GM23338 (cell line): ENCODE results near the gene ANKRD44. TPM values are rescaled to one million over a fixed set of nuclear protein-coding genes. Genes with fewer than 3 reads are reported as not detected.

Source experiments
- ATAC-seq: fragments of 200-7000 bp; cut with Tn5 transposase; 3 replicates; pipeline ENCODE4 v1.9.1; 2020
- DNase-seq: peaks from one replicate; pipeline ENCODE4 v3.0.0-alpha.2; 2015; ENCODE audit warnings: low spot score
- H2AFZ ChIP-seq: fragments of 200-600 bp; sonication (generic); 2 replicates; pipeline ENCODE4 v1.8.0; 2016; ENCODE audit warnings: antibody characterized with exemption, mild to moderate bottlenecking, moderate library complexity
- H3F3A ChIP-seq: fragments of 200-600 bp; sonication (generic); replicated peaks from 2 replicates; pipeline ENCODE4 v1.8.0; 2017; ENCODE audit warnings: antibody characterized with exemption, mixed run types, low read depth
- H3K27ac ChIP-seq: fragments of 200-600 bp; sonication (generic); 2 replicates; pipeline ENCODE4 v1.6.1; 2016; ENCODE audit warnings: low read depth
- H3K27me3 ChIP-seq: fragments of 200-600 bp; sonication (generic); 2 replicates; pipeline ENCODE4 v1.8.0; 2016; ENCODE audit warnings: mild to moderate bottlenecking, mixed run types, moderate library complexity; ENCODE audit not compliant: insufficient read depth
- H3K36me3 ChIP-seq: fragments of 200-600 bp; sonication (generic); 2 replicates; pipeline ENCODE4 v1.8.0; 2016; ENCODE audit warnings: mild to moderate bottlenecking; ENCODE audit not compliant: insufficient read depth
- H3K4me1 ChIP-seq: fragments of 200-600 bp; sonication (generic); 2 replicates; pipeline ENCODE4 v1.8.0; 2016; ENCODE audit warnings: mild to moderate bottlenecking, moderate library complexity; ENCODE audit not compliant: insufficient read depth
- H3K4me2 ChIP-seq: fragments of 200-600 bp; sonication (generic); 2 replicates; pipeline ENCODE4 v1.7.1; 2017; ENCODE audit warnings: mixed run types
- H3K4me3 ChIP-seq: fragments of 200-600 bp; sonication (generic); 2 replicates; pipeline ENCODE4 v1.6.1; 2016; ENCODE audit warnings: mixed run types
- H3K79me2 ChIP-seq: fragments of 200-600 bp; sonication (generic); replicated peaks from 2 replicates; pipeline ENCODE4 v1.8.0; 2017; ENCODE audit warnings: mild to moderate bottlenecking; ENCODE audit not compliant: insufficient read depth
- H3K9me2 ChIP-seq: fragments of 200-600 bp; sonication (generic); 2 replicates; pipeline ENCODE4 v1.8.0; 2017; ENCODE audit not compliant: insufficient read depth
- H4K20me1 ChIP-seq: fragments of 200-600 bp; sonication (generic); replicated peaks from 2 replicates; pipeline ENCODE4 v1.8.0; 2017; ENCODE audit warnings: mild to moderate bottlenecking; ENCODE audit not compliant: insufficient read depth
- H3K27ac Mint-ChIP-seq: 2 replicates; pipeline ENCODE4 v1.8.0; 2020; ENCODE audit warnings: inconsistent platforms, mild to moderate bottlenecking, moderate library complexity, mixed read lengths
- H3K27me3 Mint-ChIP-seq: 3 replicates; pipeline ENCODE4 v1.8.0; 2022; ENCODE audit warnings: low read depth, mild to moderate bottlenecking, moderate library complexity, mixed read lengths, inconsistent platforms; ENCODE audit not compliant: insufficient read depth, poor library complexity
- H3K36me3 Mint-ChIP-seq: 3 replicates; pipeline ENCODE4 v1.8.0; 2021; ENCODE audit warnings: low read depth, mild to moderate bottlenecking, inconsistent platforms, moderate library complexity, mixed read lengths
- H3K4me1 Mint-ChIP-seq: 3 replicates; pipeline ENCODE4 v1.8.0; 2020; ENCODE audit warnings: mild to moderate bottlenecking, inconsistent platforms, mixed read lengths
- H3K4me3 Mint-ChIP-seq: 3 replicates; pipeline ENCODE4 v1.8.0; 2021; ENCODE audit warnings: moderate library complexity, mild to moderate bottlenecking, inconsistent platforms, mixed read lengths
- H3K9me3 Mint-ChIP-seq: 3 replicates; pipeline ENCODE4 v1.8.0; 2020; ENCODE audit warnings: moderate library complexity, mild to moderate bottlenecking, inconsistent platforms, mixed read lengths
- CREB1 ChIP-seq: fragments of 250-450 bp; sonication (Bioruptor Pico); IDR thresholded peaks from 2 replicates; pipeline ENCODE4 v1.5.0; 2020; ENCODE audit warnings: low read depth, mild to moderate bottlenecking, moderate library complexity
- EZH2 ChIP-seq: fragments of 200-600 bp; sonication (generic); IDR thresholded peaks from one replicate; pipeline ENCODE4 v1.8.0; 2017; ENCODE audit warnings: antibody characterized with exemption, mild to moderate bottlenecking, low read depth; ENCODE audit not compliant: unreplicated experiment
- EZH2phosphoT487 ChIP-seq: fragments of 200-600 bp; sonication (generic); IDR thresholded peaks from one replicate; pipeline ENCODE4 v1.8.1; 2018; ENCODE audit warnings: antibody characterized with exemption; ENCODE audit not compliant: unreplicated experiment
- JUNB ChIP-seq: IDR thresholded peaks from one replicate; pipeline ENCODE4 v1.6.1; 2016; ENCODE audit warnings: antibody characterized with exemption; ENCODE audit not compliant: unreplicated experiment
- NANOG ChIP-seq: IDR thresholded peaks from 2 replicates; pipeline ENCODE4 v1.6.1; 2016; ENCODE audit warnings: antibody characterized with exemption, borderline replicate concordance
- POLR2AphosphoS5 ChIP-seq: IDR thresholded peaks from 2 replicates; pipeline ENCODE4 v1.6.1; 2016; ENCODE audit warnings: antibody characterized with exemption, low read depth
- REST ChIP-seq: IDR thresholded peaks from one replicate; pipeline ENCODE4 v1.6.1; 2018; ENCODE audit warnings: antibody characterized with exemption; ENCODE audit not compliant: unreplicated experiment
- STAT1 ChIP-seq: IDR thresholded peaks from one replicate; pipeline ENCODE4 v1.6.1; 2016; ENCODE audit warnings: antibody characterized with exemption; ENCODE audit not compliant: unreplicated experiment
- ZNF114 ChIP-seq: fragments of 250-450 bp; sonication (Bioruptor Pico); IDR thresholded peaks from 2 replicates; pipeline ENCODE4 v1.5.0; 2020; ENCODE audit warnings: mild to moderate bottlenecking, moderate library complexity
- ZNF331 ChIP-seq: fragments of 250-450 bp; sonication (Bioruptor Pico); IDR thresholded peaks from 2 replicates; pipeline ENCODE4 v1.5.0; 2020; ENCODE audit warnings: low read depth, mild to moderate bottlenecking, moderate library complexity
- polyA plus RNA-seq: library from polyadenylated mRNA; unstranded; fragments of >200 nt; fragmentation: Nextera tagmentation; extraction: Ambion mirVana; gene quantifications from 2 replicates; pipeline ENCODE4 v1.2.1, GENCODE V29; 2016
- total RNA-seq: library from RNA; depleted of rRNA; stranded (reverse); fragments of >200 nt; shearing (Covaris generic); gene quantifications from 2 replicates; pipeline ENCODE4 v1.2.3, GENCODE V29; 2014
- TF ChIP-seq, protein P1 (sequence below), 2 experiments: fragments of 200-600 bp in 1 of 2; sonication (generic) in 1 of 2; conservative IDR thresholded peaks; 2 replicates each; pipeline versions ENCODE4 v1.5.1 to v1.6.1; 2016 to 2017; ENCODE audit warnings: antibody characterized with exemption in 2 of 2, low read depth in 2 of 2, mild to moderate bottlenecking in 2 of 2, moderate library complexity in 1 of 2
- TF ChIP-seq, protein P2 (sequence below): IDR thresholded peaks from 2 replicates; pipeline ENCODE4 v1.6.1; 2016; ENCODE audit warnings: antibody characterized with exemption
- TF ChIP-seq, protein P3 (sequence below): fragments of 250-450 bp; sonication (Bioruptor Pico); IDR thresholded peaks from 2 replicates; pipeline ENCODE4 v1.5.0; 2020; ENCODE audit warnings: mild to moderate bottlenecking, moderate library complexity

ANKRD44 gene
- total and polyA plus RNA-seq, 2 experiments from 2014 or later, result 0.44 to 0.56 TPM

DNA sequence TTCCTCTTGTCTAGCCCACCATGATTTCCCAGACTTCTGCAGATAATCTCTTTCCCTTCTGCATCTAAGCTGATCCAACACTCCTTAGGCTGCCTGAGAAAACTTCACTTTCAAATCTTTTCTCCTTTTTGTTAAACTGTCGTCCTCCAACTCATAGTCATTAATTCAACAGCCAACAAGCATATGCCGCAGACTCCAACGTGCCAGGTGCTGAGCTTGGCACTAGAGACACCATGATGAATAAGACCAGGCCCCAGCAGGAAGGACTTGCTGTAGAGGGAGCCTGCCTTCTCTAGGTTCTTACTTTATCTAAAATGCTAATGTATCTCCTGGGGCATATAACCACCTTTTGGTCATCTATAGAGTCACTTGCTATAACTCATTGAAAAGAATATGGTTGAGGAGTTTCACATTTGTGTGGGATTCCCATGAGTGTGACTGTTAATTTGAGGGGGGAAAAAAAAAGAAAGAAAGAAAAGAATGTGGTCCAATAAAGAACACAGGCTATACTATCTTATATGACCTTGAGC, 51.0 kb downstream of the ANKRD44 start:
- Histone ChIP-seq H3K9me2 (no peaks in the 10 kb centered on the region), H3K36me3 (no peaks in the 10 kb centered on the region), H2AFZ (no peak overlapping the region), H4K20me1 (no peaks in the 10 kb centered on the region), H3F3A (no peaks in the 10 kb centered on the region), H3K27ac (no peak overlapping the region), H3K79me2 (no peaks in the 10 kb centered on the region), H3K4me2 (no peak overlapping the region), H3K27me3 (no peaks in the 10 kb centered on the region), H3K4me1 (0 out of 2 replicates have a peak, but pooled peaks cover 3% of the 10 kb centered on the region), H3K4me3 (no peak overlapping the region)
- no peak for TF ChIP-seq ZNF114 (CRISPR knock-in tag)
- TF ChIP-seq EZH2phosphoT487, result no peak
- TF ChIP-seq POLR2AphosphoS5, result no peak
- TF ChIP-seq, protein P1, sequence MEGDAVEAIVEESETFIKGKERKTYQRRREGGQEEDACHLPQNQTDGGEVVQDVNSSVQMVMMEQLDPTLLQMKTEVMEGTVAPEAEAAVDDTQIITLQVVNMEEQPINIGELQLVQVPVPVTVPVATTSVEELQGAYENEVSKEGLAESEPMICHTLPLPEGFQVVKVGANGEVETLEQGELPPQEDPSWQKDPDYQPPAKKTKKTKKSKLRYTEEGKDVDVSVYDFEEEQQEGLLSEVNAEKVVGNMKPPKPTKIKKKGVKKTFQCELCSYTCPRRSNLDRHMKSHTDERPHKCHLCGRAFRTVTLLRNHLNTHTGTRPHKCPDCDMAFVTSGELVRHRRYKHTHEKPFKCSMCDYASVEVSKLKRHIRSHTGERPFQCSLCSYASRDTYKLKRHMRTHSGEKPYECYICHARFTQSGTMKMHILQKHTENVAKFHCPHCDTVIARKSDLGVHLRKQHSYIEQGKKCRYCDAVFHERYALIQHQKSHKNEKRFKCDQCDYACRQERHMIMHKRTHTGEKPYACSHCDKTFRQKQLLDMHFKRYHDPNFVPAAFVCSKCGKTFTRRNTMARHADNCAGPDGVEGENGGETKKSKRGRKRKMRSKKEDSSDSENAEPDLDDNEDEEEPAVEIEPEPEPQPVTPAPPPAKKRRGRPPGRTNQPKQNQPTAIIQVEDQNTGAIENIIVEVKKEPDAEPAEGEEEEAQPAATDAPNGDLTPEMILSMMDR (conservative IDR thresholded peaks at IDR 0.05; ENCODE audit: low read depth in 2 of 2), result no peak
- TF ChIP-seq, protein P2, sequence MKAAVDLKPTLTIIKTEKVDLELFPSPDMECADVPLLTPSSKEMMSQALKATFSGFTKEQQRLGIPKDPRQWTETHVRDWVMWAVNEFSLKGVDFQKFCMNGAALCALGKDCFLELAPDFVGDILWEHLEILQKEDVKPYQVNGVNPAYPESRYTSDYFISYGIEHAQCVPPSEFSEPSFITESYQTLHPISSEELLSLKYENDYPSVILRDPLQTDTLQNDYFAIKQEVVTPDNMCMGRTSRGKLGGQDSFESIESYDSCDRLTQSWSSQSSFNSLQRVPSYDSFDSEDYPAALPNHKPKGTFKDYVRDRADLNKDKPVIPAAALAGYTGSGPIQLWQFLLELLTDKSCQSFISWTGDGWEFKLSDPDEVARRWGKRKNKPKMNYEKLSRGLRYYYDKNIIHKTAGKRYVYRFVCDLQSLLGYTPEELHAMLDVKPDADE, result no peak
- no peak for TF ChIP-seq REST
- no peak for TF ChIP-seq STAT1
- TF ChIP-seq, protein P3, sequence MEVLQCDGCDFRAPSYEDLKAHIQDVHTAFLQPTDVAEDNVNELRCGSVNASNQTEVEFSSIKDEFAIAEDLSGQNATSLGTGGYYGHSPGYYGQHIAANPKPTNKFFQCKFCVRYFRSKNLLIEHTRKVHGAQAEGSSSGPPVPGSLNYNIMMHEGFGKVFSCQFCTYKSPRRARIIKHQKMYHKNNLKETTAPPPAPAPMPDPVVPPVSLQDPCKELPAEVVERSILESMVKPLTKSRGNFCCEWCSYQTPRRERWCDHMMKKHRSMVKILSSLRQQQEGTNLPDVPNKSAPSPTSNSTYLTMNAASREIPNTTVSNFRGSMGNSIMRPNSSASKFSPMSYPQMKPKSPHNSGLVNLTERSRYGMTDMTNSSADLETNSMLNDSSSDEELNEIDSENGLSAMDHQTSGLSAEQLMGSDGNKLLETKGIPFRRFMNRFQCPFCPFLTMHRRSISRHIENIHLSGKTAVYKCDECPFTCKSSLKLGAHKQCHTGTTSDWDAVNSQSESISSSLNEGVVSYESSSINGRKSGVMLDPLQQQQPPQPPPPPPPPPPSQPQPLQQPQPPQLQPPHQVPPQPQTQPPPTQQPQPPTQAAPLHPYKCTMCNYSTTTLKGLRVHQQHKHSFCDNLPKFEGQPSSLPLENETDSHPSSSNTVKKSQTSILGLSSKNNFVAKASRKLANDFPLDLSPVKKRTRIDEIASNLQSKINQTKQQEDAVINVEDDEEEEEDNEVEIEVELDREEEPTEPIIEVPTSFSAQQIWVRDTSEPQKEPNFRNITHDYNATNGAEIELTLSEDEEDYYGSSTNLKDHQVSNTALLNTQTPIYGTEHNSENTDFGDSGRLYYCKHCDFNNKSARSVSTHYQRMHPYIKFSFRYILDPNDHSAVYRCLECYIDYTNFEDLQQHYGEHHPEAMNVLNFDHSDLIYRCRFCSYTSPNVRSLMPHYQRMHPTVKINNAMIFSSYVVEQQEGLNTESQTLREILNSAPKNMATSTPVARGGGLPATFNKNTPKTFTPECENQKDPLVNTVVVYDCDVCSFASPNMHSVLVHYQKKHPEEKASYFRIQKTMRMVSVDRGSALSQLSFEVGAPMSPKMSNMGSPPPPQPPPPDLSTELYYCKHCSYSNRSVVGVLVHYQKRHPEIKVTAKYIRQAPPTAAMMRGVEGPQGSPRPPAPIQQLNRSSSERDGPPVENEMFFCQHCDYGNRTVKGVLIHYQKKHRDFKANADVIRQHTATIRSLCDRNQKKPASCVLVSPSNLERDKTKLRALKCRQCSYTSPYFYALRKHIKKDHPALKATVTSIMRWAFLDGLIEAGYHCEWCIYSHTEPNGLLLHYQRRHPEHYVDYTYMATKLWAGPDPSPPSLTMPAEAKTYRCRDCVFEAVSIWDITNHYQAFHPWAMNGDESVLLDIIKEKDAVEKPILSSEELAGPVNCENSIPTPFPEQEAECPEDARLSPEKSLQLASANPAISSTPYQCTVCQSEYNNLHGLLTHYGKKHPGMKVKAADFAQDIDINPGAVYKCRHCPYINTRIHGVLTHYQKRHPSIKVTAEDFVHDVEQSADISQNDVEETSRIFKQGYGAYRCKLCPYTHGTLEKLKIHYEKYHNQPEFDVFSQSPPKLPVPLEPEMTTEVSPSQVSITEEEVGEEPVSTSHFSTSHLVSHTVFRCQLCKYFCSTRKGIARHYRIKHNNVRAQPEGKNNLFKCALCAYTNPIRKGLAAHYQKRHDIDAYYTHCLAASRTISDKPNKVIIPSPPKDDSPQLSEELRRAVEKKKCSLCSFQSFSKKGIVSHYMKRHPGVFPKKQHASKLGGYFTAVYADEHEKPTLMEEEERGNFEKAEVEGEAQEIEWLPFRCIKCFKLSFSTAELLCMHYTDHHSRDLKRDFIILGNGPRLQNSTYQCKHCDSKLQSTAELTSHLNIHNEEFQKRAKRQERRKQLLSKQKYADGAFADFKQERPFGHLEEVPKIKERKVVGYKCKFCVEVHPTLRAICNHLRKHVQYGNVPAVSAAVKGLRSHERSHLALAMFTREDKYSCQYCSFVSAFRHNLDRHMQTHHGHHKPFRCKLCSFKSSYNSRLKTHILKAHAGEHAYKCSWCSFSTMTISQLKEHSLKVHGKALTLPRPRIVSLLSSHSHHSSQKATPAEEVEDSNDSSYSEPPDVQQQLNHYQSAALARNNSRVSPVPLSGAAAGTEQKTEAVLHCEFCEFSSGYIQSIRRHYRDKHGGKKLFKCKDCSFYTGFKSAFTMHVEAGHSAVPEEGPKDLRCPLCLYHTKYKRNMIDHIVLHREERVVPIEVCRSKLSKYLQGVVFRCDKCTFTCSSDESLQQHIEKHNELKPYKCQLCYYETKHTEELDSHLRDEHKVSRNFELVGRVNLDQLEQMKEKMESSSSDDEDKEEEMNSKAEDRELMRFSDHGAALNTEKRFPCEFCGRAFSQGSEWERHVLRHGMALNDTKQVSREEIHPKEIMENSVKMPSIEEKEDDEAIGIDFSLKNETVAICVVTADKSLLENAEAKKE (CRISPR knock-in tag), result no peak
- no peak for TF ChIP-seq NANOG
- no peak for TF ChIP-seq JUNB
- TF ChIP-seq CREB1, result no peak
- no peak for TF ChIP-seq EZH2
- TF ChIP-seq ZNF331 (CRISPR knock-in tag), result no peak
- Mint-ChIP-seq H3K27ac (no peak overlapping the region), H3K36me3 (no peaks in the 10 kb centered on the region), H3K4me1 (peaks cover 5% of the 10 kb centered on the region; the same call in 2 of the 3 replicates), H3K4me3 (no peak overlapping the region), H3K27me3 (no peaks in the 10 kb centered on the region), H3K9me3 (no peaks in the 10 kb centered on the region)
- DNase-seq (no peak), ATAC-seq (no peak)
